Measurements from ENCODE around the gene ELK3. TPM values are rescaled to one million over a fixed set of nuclear protein-coding genes. Genes with fewer than 3 reads are reported as not detected.

Gene ELK3
- total and polyA plus RNA-seq, 9 of the 15 experiments (the other 6 are each of a cell fraction or from before 2014, with no cell fraction given), result 1.5 to 5.5 (median 2.9) TPM

GRCh38 chr12:96213869-96214268, 19.7 kb downstream of the ELK3 start:
- in situ Hi-C loops (cut with MboI), result loop anchor here (10.0 kb wide), 1 partner anchor 149 kb away; no protein-coding TSS in a partner anchor

GRCh38 chr12:96215919-96216273, 21.7 kb downstream of the ELK3 start:
- 29% methylated on average over 7 of the region's 8 CpGs for WGBS (ENCODE audit: insufficient coverage, low coverage, missing lambda C conversion rate)
- Histone ChIP-seq H3K27me3 (ENCODE audit: control insufficient read depth in 2 of 2, insufficient read depth in 2 of 2, low read length in 2 of 2) (0 out of 5 replicates have a peak, but pooled peaks cover 0 to 3% of the 10 kb centered on the region in 2 experiments), H3K27ac (ENCODE audit: extremely low read depth, low read depth, low read length) (no peak overlapping the region), H3K9me1 (ENCODE audit: control insufficient read depth, insufficient read depth, low read length) (no peaks in the 10 kb centered on the region), H3K4me3 (no peak overlapping the region), H2AFZ (ENCODE audit: low read depth, low read length) (no peak overlapping the region), H3K36me3 (ENCODE audit: control insufficient read depth, insufficient read depth, low read length) (no peaks in the 10 kb centered on the region), H4K20me1 (replicated peaks; ENCODE audit: control insufficient read depth, insufficient read depth, low read length) (no peaks in the 10 kb centered on the region), H3K9ac (ENCODE audit: insufficient read depth in 1 of 2, low read depth in 2 of 2, low read length in 2 of 2) (no peak overlapping the region), H3K9me3 (replicated peaks; ENCODE audit: control insufficient read depth, insufficient read depth, low read depth, low read length) (no peaks in the 10 kb centered on the region), H3K4me1 (replicated peaks in 1 of 2; ENCODE audit: control insufficient read depth in 2 of 2, insufficient read depth in 2 of 2, low read length in 2 of 2) (no peaks in the 10 kb centered on the region), H3K79me2 (ENCODE audit: control insufficient read depth, insufficient read depth, low read length) (no peaks in the 10 kb centered on the region), H3K4me2 (ENCODE audit: insufficient read depth, low read length) (no peak overlapping the region)
- POLR2A ChIA-PET, result interaction anchor here (1.2 to 1.4 kb wide), 2 partner anchors 36 to 178 kb away, joined by 3 to 5 read pairs; no protein-coding TSS in a partner anchor
- CTCF ChIA-PET (ENCODE audit: low intra/inter-chr PET ratio), result interaction anchor here (3.4 kb wide), 1 partner anchor 154 kb away, joined by 33 read pairs; no protein-coding TSS in a partner anchor
- DNase-seq (ENCODE audit: extremely low read depth in 1 of 4, low spot score in 3 of 4) (no peak), FAIRE-seq (no peak), ATAC-seq (no peak)
- in situ Hi-C loops (cut with MboI) (loop anchor here (10.0 kb wide), 1 partner anchor 151 kb away; no protein-coding TSS in a partner anchor), intact Hi-C loops (cut with micrococcal nuclease) (loop anchor here (1.0 to 5.0 kb wide), 4 partner anchors 83 to 301 kb away; no protein-coding TSS in a partner anchor)
- TF ChIP-seq SMARCA5 (IDR thresholded peaks at IDR 0.05) (no peak), E2F8 (IDR thresholded peaks at IDR 0.05; ENCODE audit: low read depth, partially characterized antibody) (no peak), ZNF639 (CRISPR knock-in tag; conservative IDR thresholded peaks at IDR 0.05 in 1 of 2, IDR thresholded peaks at IDR 0.05 in 1 of 2) (no peak), NFE2L1 (tag; IDR thresholded peaks at IDR 0.05; ENCODE audit: borderline replicate concordance, low read depth) (no peak), SRSF1 (IDR thresholded peaks at IDR 0.05; ENCODE audit: low read depth, low read length) (no peak)
- no TSS peak for BruUV-seq (replicated peaks)

More at GRCh38 chr12:96213869-96214268, 19.7 kb downstream of the ELK3 start:
- POLR2A ChIA-PET, result no interaction called here
- Histone ChIP-seq H3K9me1 (ENCODE audit: control insufficient read depth, insufficient read depth, low read length) (no peaks in the 10 kb centered on the region), H3K27me3 (ENCODE audit: control insufficient read depth in 2 of 2, insufficient read depth in 2 of 2, low read length in 2 of 2) (peaks cover 0 to 2% of the 10 kb centered on the region in 2 experiments; a peak in 1 of 5 replicates), H3K4me2 (ENCODE audit: insufficient read depth, low read length) (no peak overlapping the region), H3K4me1 (replicated peaks in 1 of 2; ENCODE audit: control insufficient read depth in 2 of 2, insufficient read depth in 2 of 2, low read length in 2 of 2) (no peaks in the 10 kb centered on the region), H3K79me2 (ENCODE audit: control insufficient read depth, insufficient read depth, low read length) (no peaks in the 10 kb centered on the region), H3K9me3 (replicated peaks; ENCODE audit: control insufficient read depth, insufficient read depth, low read depth, low read length) (no peaks in the 10 kb centered on the region), H3K27ac (ENCODE audit: extremely low read depth, low read depth, low read length) (no peak overlapping the region), H2AFZ (ENCODE audit: low read depth, low read length) (no peak overlapping the region), H3K4me3 (no peak overlapping the region), H3K9ac (ENCODE audit: insufficient read depth in 1 of 2, low read depth in 2 of 2, low read length in 2 of 2) (no peak overlapping the region), H3K36me3 (ENCODE audit: control insufficient read depth, insufficient read depth, low read length) (no peaks in the 10 kb centered on the region), H4K20me1 (replicated peaks; ENCODE audit: control insufficient read depth, insufficient read depth, low read length) (peaks cover under 1% of the 10 kb centered on the region; the same call in 1 of the 2 replicates)
- CTCF ChIA-PET (ENCODE audit: low intra/inter-chr PET ratio), result interaction anchor here (3.4 kb wide), 1 partner anchor 152 kb away, joined by 33 read pairs; no protein-coding TSS in a partner anchor
- no peak for TF ChIP-seq ZNF57 (CRISPR knock-in tag; IDR thresholded peaks at IDR 0.05)
- FAIRE-seq (no peak), DNase-seq (ENCODE audit: extremely low read depth in 1 of 4, low spot score in 3 of 4) (no peak), ATAC-seq (no peak)
- no TSS peak for BruUV-seq (replicated peaks)
- WGBS (ENCODE audit: insufficient coverage, low coverage, missing lambda C conversion rate), result 36% methylated on average over 5 of the region's 7 CpGs
- intact Hi-C loops (cut with micrococcal nuclease), result loop anchor here (2.0 kb wide), 2 partner anchors 81 to 303 kb away; no protein-coding TSS in a partner anchor
